ENCODE results near the gene ANAPC13. TPM values are rescaled to one million over a fixed set of nuclear protein-coding genes. Genes with fewer than 3 reads are reported as not detected.

ANAPC13 gene
- total and polyA plus RNA-seq, 2 of the 4 experiments (the other 2 are of a cell fraction), result 43.4 to 62.9 TPM

DNA sequence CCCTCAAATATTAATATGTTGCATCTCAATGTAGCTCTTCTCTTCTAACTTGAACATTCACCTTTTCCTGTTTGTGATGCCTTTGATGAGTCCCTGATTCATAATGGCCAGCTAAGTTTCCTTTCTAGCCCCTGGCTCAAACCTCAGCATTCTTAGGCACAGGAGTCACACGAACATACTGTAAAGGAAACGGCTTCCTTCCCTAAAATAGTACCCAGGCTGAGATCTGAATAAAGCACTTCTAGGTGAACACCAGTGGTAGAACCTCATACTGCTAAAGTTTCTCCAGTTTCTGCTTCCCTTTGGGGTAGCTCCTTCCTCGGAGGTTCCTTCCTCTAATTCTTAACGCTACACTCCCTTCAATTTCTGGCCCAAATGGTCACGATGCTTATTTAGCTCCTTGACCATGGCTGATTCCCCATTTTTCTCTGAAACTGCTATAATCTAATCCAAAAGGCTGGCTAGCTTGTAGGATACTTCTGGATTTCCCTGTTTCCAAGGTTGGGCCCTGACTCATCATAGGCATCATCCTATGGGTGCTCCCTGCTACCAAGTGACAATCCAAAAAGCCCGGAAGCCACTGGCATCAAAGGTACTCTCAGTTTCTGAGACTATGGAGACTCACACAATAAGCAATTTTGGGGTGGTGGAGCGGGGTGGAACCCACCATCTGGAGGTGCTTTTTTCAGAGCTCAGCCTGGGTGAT lies 2.4 kb downstream of the ANAPC13 start:
- Histone ChIP-seq H2AFZ (replicated peaks; ENCODE audit: low read length, poor library complexity) (peak overlapping the region; percentile 64), H2BK15ac (ENCODE audit: low read depth, low read length) (peak overlapping the region; percentile 100), H3K9me3 (ENCODE audit: control insufficient read depth, insufficient read depth, low read length) (no peaks in the 10 kb centered on the region), H4K8ac (ENCODE audit: low read depth in 2 of 2, low read length in 2 of 2) (peak overlapping the region; percentile 64 to 96), H3K56ac (ENCODE audit: extremely low read depth, insufficient read depth, low read length) (peak overlapping the region; percentile 77), H3K18ac (ENCODE audit: low read depth, low read length) (peak overlapping the region; percentile 84; the same call in 1 of the 2 replicates), H3K9me1 (ENCODE audit: insufficient read depth, low read length) (peaks cover 33% of the 10 kb centered on the region), H2AK5ac (ENCODE audit: low read depth, low read length) (peak overlapping the region; percentile 99), H3K36me3 (ENCODE audit: control insufficient read depth, insufficient read depth, low read length) (peaks cover 12% of the 10 kb centered on the region), H3K27me3 (ENCODE audit: control insufficient read depth, insufficient read depth, low read length) (no peaks in the 10 kb centered on the region), H3K4me3 (ENCODE audit: insufficient read depth, low read depth, low read length) (no peak overlapping the region), H3K27ac (ENCODE audit: insufficient read depth, low read length) (peak overlapping the region; percentile 83), H2BK5ac (ENCODE audit: low read depth, low read length, poor library complexity, severe bottlenecking) (peak overlapping the region; percentile 99), H3K4me2 (ENCODE audit: low read depth, low read length) (peak overlapping the region; percentile 76; the same call in 1 of the 2 replicates), H3K4ac (ENCODE audit: low read depth, low read length) (peak overlapping the region; percentile 97), H3K9ac (ENCODE audit: low read depth, low read length) (peak overlapping the region; percentile 68), H2BK20ac (ENCODE audit: low read depth, low read length) (peak overlapping the region; percentile 98), H2AK9ac (replicated peaks; ENCODE audit: low read depth, low read length, poor library complexity) (peak overlapping the region; percentile 89), H4K20me1 (ENCODE audit: insufficient read depth, low read length) (no peaks in the 10 kb centered on the region), H3K14ac (replicated peaks; ENCODE audit: low read depth, low read length) (peak overlapping the region; percentile 94), H4K91ac (ENCODE audit: insufficient read depth, low read depth, low read length) (peak overlapping the region; percentile 96), H3K23ac (ENCODE audit: low read depth, low read length) (peak overlapping the region; percentile 98), H3K79me1 (ENCODE audit: low read depth in 1 of 2, low read length in 2 of 2) (peaks cover 40 to 70% of the 10 kb centered on the region in 2 experiments), H3K4me1 (ENCODE audit: control insufficient read depth, insufficient read depth, low read length) (peaks cover 26% of the 10 kb centered on the region), H2BK120ac (ENCODE audit: low read depth, low read length) (peak overlapping the region; percentile 98), H4K5ac (ENCODE audit: low read depth, low read length) (peak overlapping the region; percentile 85)
- CTCF ChIA-PET, result interaction anchor here (0.7 to 2.0 kb wide), 2 partner anchors 10 to 44 kb away, joined by 3 to 7 read pairs; no protein-coding TSS in a partner anchor
- dilution Hi-C loops (cut with HindIII; ENCODE audit: low sequenced_read_pairs, unreplicated experiment), result no loop called here
- DNase-seq (peak; percentile 91), ATAC-seq (ENCODE audit: low read depth) (peak; percentile 7; the same call in 1 of the 2 replicates)
- in situ Hi-C loops (cut with MboI; ENCODE audit: low sequenced_read_pairs), result loop anchor here (5.0 to 25.0 kb wide), 4 partner anchors 176 to 671 kb away; partner anchors contain the start of gene SRPRB
- intact Hi-C loops (cut with micrococcal nuclease), result loop anchor here (10.0 kb wide), 1 partner anchor 549 kb away; no protein-coding TSS in a partner anchor
- WGBS, 2 experiments (ENCODE audit: extremely low coverage in 2 of 2, insufficient read length in 1 of 2), result 50% methylated on average over 5 of the region's 7 CpGs; no CpG with 5 or more reads in 1 of the 2 experiments
- POLR2A ChIA-PET (ENCODE audit: unreplicated experiment), result interaction anchor here (0.9 to 1.6 kb wide), 2 partner anchors 112 to 133 kb away, joined by 4 to 6 read pairs; no protein-coding TSS in a partner anchor
- no TSS peak for BruUV-seq (replicated peaks)
- TF ChIP-seq ELK1 (IDR thresholded peaks at IDR 0.05; ENCODE audit: borderline replicate concordance, low read depth, low read length) (no peak), CEBPB (IDR thresholded peaks at IDR 0.05; ENCODE audit: low read depth, low read length) (no peak), BHLHE40 (IDR thresholded peaks at IDR 0.05; ENCODE audit: low read depth, low read length) (0 out of 2 replicates have a peak, but pooled peaks have one; percentile 4), NFE2L2 (IDR thresholded peaks at IDR 0.05; ENCODE audit: low read depth, low read length) (no peak), MAZ (IDR thresholded peaks at IDR 0.05; ENCODE audit: borderline replicate concordance, low read depth, low read length) (no peak), MXI1 (IDR thresholded peaks at IDR 0.05; ENCODE audit: borderline replicate concordance, low read depth, low read length) (no peak), RFX5 (IDR thresholded peaks at IDR 0.05; ENCODE audit: low read depth, low read length) (no peak), SMC3 (IDR thresholded peaks at IDR 0.05; ENCODE audit: low read depth, low read length) (no peak), CHD1 (IDR thresholded peaks at IDR 0.05; ENCODE audit: low read depth, low read length) (peak; percentile 65; the same call in 1 of the 2 replicates), RCOR1 (IDR thresholded peaks at IDR 0.05; ENCODE audit: insufficient replicate concordance, low read length) (no peak), POLR2A (IDR thresholded peaks at IDR 0.05; ENCODE audit: low read depth, low read length) (peak; percentile 68), FOS (IDR thresholded peaks at IDR 0.05; ENCODE audit: low read depth, low read length) (no peak)
- TF ChIP-seq, protein P1, sequence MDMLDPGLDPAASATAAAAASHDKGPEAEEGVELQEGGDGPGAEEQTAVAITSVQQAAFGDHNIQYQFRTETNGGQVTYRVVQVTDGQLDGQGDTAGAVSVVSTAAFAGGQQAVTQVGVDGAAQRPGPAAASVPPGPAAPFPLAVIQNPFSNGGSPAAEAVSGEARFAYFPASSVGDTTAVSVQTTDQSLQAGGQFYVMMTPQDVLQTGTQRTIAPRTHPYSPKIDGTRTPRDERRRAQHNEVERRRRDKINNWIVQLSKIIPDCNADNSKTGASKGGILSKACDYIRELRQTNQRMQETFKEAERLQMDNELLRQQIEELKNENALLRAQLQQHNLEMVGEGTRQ (IDR thresholded peaks at IDR 0.05; ENCODE audit: low read depth, low read length), result no peak

Data from IMR-90 (cell line).